ENCODE data around the gene HDAC9.

DNA sequence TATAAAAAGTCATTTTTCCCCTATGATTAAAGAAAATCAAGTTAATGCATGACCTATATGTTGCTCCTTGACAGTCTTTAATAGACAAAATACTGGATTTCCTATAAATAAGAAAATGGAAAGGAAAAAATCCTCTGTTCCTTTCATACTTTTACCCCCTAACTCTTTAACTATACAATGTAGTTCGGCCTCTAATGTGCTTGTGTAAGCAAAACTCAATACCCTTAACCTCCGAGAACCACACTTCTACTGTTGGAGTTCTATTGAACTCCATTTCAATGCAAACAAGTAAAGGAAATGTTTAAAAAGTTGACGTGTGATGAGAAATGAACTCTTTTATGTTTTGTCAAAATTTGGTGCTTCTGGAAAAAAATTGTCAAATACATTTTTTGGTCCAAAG is 36.0 kb downstream of the HDAC9 start:
- TF ChIP-seq, protein P1, sequence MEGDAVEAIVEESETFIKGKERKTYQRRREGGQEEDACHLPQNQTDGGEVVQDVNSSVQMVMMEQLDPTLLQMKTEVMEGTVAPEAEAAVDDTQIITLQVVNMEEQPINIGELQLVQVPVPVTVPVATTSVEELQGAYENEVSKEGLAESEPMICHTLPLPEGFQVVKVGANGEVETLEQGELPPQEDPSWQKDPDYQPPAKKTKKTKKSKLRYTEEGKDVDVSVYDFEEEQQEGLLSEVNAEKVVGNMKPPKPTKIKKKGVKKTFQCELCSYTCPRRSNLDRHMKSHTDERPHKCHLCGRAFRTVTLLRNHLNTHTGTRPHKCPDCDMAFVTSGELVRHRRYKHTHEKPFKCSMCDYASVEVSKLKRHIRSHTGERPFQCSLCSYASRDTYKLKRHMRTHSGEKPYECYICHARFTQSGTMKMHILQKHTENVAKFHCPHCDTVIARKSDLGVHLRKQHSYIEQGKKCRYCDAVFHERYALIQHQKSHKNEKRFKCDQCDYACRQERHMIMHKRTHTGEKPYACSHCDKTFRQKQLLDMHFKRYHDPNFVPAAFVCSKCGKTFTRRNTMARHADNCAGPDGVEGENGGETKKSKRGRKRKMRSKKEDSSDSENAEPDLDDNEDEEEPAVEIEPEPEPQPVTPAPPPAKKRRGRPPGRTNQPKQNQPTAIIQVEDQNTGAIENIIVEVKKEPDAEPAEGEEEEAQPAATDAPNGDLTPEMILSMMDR (IDR thresholded peaks at IDR 0.05): no peak
- no peak for TF ChIP-seq POLR2A (IDR thresholded peaks at IDR 0.05)
